Vagina (tissue), 2 donors: ENCODE measurements around the gene DRD4. TPM values are rescaled to one million over a fixed set of nuclear protein-coding genes. Genes with fewer than 3 reads are reported as not detected.

Source experiments
- DNase-seq, 2 donors: peaks; one replicate each; pipeline ENCODE4 v3.0.0-alpha.2; 2017; ENCODE audit errors: extremely low spot score in 2 of 2
- H3K27ac ChIP-seq: fragments of 200-600 bp; sonication (generic); one replicate; pipeline ENCODE4 v1.5.1; 2019
- H3K27me3 ChIP-seq: fragments of 200-600 bp; sonication (generic); one replicate; pipeline ENCODE4 v1.5.1; 2019
- H3K36me3 ChIP-seq, 2 donors: fragments of 200-600 bp; sonication (generic); one replicate each; pipeline ENCODE4 v1.5.1; 2017 to 2019
- H3K4me1 ChIP-seq: fragments of 200-600 bp; sonication (generic); one replicate; pipeline ENCODE4 v1.5.1; 2019
- H3K4me3 ChIP-seq, 2 donors: fragments of 200-600 bp; sonication (generic); 1 replicate in 1 of 2; 2 replicates in 1 of 2; pipeline ENCODE4 v1.5.1; 2016 to 2019
- H3K9me3 ChIP-seq: fragments of 200-600 bp; sonication (generic); one replicate; pipeline ENCODE4 v1.5.1; 2019
- POLR2A ChIP-seq, 2 donors: fragments of 450-650 bp; IDR thresholded peaks; one replicate each; pipeline ENCODE4 v1.6.1; 2017; ENCODE audit warnings: antibody characterized with exemption in 2 of 2, mild to moderate bottlenecking in 2 of 2, moderate library complexity in 2 of 2
- POLR2AphosphoS5 ChIP-seq, 2 donors: sonication (generic); formaldehyde crosslinking; IDR thresholded peaks; one replicate each; pipeline ENCODE4 v1.9.0; 2017; ENCODE audit warnings: antibody characterized with exemption in 2 of 2, mild to moderate bottlenecking in 2 of 2, low read depth in 1 of 2; ENCODE audit not compliant: insufficient read depth in 1 of 2
- intact Hi-C: fragments of 100-400 bp; cut with DNase I; formaldehyde crosslinking; loops from one replicate; pipeline ENCODE4 v1.15.1; 2023
- total RNA-seq: library from RNA; depleted of rRNA; stranded (reverse); fragments of >200 nt; gene quantifications from one replicate; pipeline ENCODE4 v1.2.3, GENCODE V29; 2016
- TF ChIP-seq, protein P1 (sequence below), 3 experiments: fragments of 450-650 bp in 2 of 3; fragments of 200-600 bp in 1 of 3; sonication (generic) in 1 of 3; IDR thresholded peaks; one replicate each; pipeline ENCODE4 v1.5.1; 2017 to 2019; ENCODE audit warnings: antibody characterized with exemption in 3 of 3, mild to moderate bottlenecking in 2 of 3, moderate library complexity in 2 of 3

Gene DRD4
- total RNA-seq, 1 donor from 2014 or later = 1.2 TPM

DNA sequence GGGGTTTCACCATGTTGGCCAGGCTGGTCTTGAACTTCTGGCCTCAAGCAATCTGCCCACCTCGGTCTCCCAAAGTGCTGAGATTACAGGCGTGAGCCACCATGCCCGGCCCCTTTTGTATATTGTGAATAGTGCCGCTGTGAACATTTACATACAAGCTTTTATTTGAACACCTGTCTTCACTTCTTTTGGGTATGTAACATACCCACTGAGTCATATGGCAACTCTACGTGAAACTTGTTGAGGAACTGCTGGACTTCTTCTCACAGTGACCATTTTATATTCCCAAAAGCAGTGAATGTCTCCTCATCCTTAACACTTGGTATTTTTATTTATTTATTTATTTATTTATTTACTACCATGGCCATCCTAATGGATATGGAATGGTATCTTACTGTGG lies 6.2 kb upstream of the DRD4 start:
- Histone ChIP-seq H3K4me3 (no peak overlapping the region), H3K27me3 (no peaks in the 10 kb centered on the region), H3K27ac (no peak overlapping the region), H3K36me3 (no peaks in the 10 kb centered on the region), H3K4me1 (peaks cover 5% of the 10 kb centered on the region), H3K9me3 (no peaks in the 10 kb centered on the region)
- TF ChIP-seq POLR2A (IDR thresholded peaks at IDR 0.05) (no peak), POLR2AphosphoS5 (IDR thresholded peaks at IDR 0.05; ENCODE audit: insufficient read depth in 1 of 2, low read depth in 1 of 2) (no peak)
- TF ChIP-seq, protein P1, sequence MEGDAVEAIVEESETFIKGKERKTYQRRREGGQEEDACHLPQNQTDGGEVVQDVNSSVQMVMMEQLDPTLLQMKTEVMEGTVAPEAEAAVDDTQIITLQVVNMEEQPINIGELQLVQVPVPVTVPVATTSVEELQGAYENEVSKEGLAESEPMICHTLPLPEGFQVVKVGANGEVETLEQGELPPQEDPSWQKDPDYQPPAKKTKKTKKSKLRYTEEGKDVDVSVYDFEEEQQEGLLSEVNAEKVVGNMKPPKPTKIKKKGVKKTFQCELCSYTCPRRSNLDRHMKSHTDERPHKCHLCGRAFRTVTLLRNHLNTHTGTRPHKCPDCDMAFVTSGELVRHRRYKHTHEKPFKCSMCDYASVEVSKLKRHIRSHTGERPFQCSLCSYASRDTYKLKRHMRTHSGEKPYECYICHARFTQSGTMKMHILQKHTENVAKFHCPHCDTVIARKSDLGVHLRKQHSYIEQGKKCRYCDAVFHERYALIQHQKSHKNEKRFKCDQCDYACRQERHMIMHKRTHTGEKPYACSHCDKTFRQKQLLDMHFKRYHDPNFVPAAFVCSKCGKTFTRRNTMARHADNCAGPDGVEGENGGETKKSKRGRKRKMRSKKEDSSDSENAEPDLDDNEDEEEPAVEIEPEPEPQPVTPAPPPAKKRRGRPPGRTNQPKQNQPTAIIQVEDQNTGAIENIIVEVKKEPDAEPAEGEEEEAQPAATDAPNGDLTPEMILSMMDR (IDR thresholded peaks at IDR 0.05) = no peak
- intact Hi-C loops = no loop called here
- no peak for DNase-seq

DNA sequence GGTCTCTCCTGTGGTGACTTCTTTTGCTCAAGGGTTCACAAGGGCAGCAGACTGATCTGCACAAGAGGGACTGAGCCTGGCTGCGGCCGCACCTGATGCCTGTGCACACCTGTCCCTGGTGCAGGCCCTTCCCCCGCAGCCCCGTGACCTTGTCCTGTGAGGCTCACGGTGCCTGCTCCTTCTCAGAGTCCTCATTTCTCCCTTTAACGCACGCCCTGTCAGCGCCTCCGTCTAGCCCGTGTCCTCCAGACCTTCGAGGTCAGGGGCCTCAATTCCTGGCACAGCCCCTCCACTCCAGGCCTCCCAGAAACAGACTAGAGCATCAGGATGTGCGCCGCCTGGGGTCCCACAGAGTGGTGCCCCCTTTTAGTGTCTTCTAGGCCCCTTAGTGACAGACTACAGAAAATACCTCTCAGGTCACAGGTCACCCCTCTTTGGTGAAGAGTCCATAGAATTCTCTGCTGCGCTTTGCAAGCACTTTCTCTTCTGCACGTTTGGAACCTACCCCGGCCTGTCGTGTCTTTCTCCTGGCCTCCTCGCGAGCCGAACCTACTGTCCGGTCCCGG lies 1.0 kb upstream of the DRD4 start:
- DNase-seq = no peak
- Histone ChIP-seq H3K27ac (no peak overlapping the region), H3K9me3 (no peaks in the 10 kb centered on the region), H3K4me1 (peaks cover 17% of the 10 kb centered on the region), H3K27me3 (no peaks in the 10 kb centered on the region), H3K36me3 (no peaks in the 10 kb centered on the region), H3K4me3 (no peak overlapping the region)
- intact Hi-C loops = no loop called here
- TF ChIP-seq, protein P1 (IDR thresholded peaks at IDR 0.05) = no peak
- TF ChIP-seq POLR2A (IDR thresholded peaks at IDR 0.05) = no peak
- TF ChIP-seq POLR2AphosphoS5 (IDR thresholded peaks at IDR 0.05; ENCODE audit: insufficient read depth in 1 of 2, low read depth in 1 of 2) = no peak

GRCh38 chr11:637333-637592 lies 194 bp downstream of the DRD4 start:
- H3K27me3 ChIP-seq = no peaks in the 10 kb centered on the region
- no peak for TF ChIP-seq POLR2A (IDR thresholded peaks at IDR 0.05)
- TF ChIP-seq POLR2AphosphoS5 (IDR thresholded peaks at IDR 0.05; ENCODE audit: insufficient read depth in 1 of 2, low read depth in 1 of 2) = no peak
- TF ChIP-seq, protein P1 (IDR thresholded peaks at IDR 0.05) = no peak
- intact Hi-C loops = no loop called here
- H3K36me3 ChIP-seq = no peaks in the 10 kb centered on the region
- no peak overlapping the region for H3K27ac ChIP-seq
- peak overlapping the region; percentile 29 to 46 for H3K4me3 ChIP-seq
- no peaks in the 10 kb centered on the region for H3K9me3 ChIP-seq
- peaks cover 17% of the 10 kb centered on the region for H3K4me1 ChIP-seq
- DNase-seq = no peak

DNA sequence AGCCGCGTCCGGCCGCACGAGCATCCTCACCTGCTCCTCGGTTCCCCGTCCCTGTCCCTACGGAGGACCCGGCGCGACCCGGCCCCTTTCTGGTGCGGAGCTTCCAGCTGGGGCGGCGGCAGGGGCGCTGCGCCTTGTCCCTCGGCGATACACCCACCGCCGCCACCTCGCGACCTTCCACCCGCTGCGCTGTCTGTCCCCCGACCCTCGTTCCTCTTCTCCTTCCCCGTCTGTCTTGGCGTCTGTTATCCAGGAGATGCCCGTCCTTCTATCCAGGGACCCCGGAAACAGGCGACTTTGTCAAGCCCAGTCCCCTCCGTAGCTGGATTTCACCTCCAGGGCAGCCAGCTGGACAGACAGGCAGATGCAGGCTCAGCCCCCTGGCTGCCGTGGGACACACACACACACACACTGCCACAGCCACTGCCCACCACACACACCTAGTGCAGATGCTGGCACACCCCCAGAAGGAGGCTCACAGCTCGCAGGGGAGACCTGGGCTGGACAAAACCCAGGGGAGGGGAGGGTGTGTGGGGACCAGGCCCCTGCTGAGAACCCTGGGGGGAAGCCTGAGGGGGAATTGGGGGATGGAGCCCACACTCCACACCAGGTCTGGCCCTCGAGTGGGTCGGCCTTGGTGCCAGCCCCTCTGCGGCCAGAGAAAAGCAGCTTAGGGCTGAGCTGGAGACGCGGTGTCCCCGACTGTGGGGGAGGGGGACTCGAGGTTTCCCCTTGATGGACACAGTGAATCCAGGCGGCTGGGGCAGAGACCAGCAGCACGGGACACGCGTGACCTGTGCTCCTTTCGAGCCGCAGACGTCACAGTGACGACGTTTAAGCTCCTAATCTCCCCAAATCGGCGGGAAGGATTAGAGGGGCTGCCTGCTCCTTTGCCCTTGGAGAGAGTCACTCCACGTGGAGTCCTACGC lies 788 bp downstream of the DRD4 start:
- intact Hi-C loops = no loop called here
- Histone ChIP-seq H3K36me3 (no peaks in the 10 kb centered on the region), H3K4me1 (peaks cover 17% of the 10 kb centered on the region), H3K27me3 (no peaks in the 10 kb centered on the region), H3K9me3 (no peaks in the 10 kb centered on the region), H3K4me3 (peak overlapping the region; percentile 29 to 46), H3K27ac (no peak overlapping the region)
- no peak for DNase-seq
- TF ChIP-seq POLR2A (IDR thresholded peaks at IDR 0.05) (no peak), POLR2AphosphoS5 (IDR thresholded peaks at IDR 0.05; ENCODE audit: insufficient read depth in 1 of 2, low read depth in 1 of 2) (no peak)
- TF ChIP-seq, protein P1 (IDR thresholded peaks at IDR 0.05) = no peak
